Brain microvascular endothelial cell (primary cell): ENCODE measurements around the gene RIPOR3.

Source experiments
- DNase-seq: peaks from one replicate; pipeline ENCODE4 v3.0.0-alpha.2; 2020
- H3K27ac ChIP-seq: fragments of 250-450 bp; sonication (Bioruptor Pico); 2 replicates; pipeline ENCODE4 v1.5.1; 2020; ENCODE audit warnings: mild to moderate bottlenecking, moderate library complexity
- H3K27me3 ChIP-seq: fragments of 250-450 bp; sonication (Bioruptor Pico); replicated peaks from 2 replicates; pipeline ENCODE4 v1.5.1; 2020; ENCODE audit warnings: mild to moderate bottlenecking
- H3K36me3 ChIP-seq: fragments of 250-450 bp; sonication (Bioruptor Pico); replicated peaks from 2 replicates; pipeline ENCODE4 v1.5.1; 2020; ENCODE audit warnings: mild to moderate bottlenecking
- H3K4me3 ChIP-seq: 2 replicates; pipeline ENCODE4 v1.5.1; 2011; ENCODE audit warnings: low read depth, mild to moderate bottlenecking, control low read depth, low read length, moderate library complexity
- CTCF ChIP-seq: IDR thresholded peaks from 2 replicates; pipeline ENCODE4 v1.5.1; 2011; ENCODE audit warnings: low read depth, mild to moderate bottlenecking, moderate library complexity, low read length, control low read depth, inconsistent platforms; ENCODE audit errors: missing control alignments
- in situ Hi-C: cut with HindIII; loops from 2 replicates; pipeline ENCODE4 v1.10.0; 2017; ENCODE audit warnings: low sequenced_read_pairs, low pct_ligation_motif_present

Gene RIPOR3

DNA sequence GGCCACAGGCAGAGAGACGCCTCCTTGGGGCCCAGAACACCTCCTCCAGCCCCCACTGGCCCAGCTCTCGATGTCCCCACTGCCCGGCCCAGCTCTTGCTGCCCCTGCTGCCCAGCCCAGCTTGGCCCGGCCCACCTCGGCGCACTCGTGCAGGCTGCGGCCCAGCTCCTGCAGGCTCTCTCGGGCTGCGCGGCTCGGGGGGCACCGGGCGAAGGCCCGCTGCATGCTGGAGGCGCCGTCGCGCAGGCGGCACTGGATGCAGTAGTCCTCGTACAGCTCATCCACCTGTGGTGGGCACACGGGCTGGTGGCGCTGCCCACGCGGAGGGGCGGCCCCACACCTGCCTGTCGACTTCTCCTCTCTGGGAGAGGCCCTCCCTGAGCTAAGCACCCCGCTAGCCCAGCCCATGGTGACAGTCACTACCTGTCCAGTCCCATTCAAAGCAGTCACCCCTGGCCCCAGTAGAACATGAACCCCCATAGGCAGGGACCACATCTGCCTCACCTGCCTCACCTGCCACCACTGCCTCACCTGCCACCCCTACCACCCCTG is 81.8 kb downstream of the RIPOR3 start:
- H3K27ac ChIP-seq: no peak overlapping the region
- no peak for DNase-seq
- in situ Hi-C loops: no loop called here
- H3K4me3 ChIP-seq: no peak overlapping the region
- TF ChIP-seq CTCF: no peak
- H3K27me3 ChIP-seq: no peaks in the 10 kb centered on the region
- H3K36me3 ChIP-seq: no peaks in the 10 kb centered on the region

DNA sequence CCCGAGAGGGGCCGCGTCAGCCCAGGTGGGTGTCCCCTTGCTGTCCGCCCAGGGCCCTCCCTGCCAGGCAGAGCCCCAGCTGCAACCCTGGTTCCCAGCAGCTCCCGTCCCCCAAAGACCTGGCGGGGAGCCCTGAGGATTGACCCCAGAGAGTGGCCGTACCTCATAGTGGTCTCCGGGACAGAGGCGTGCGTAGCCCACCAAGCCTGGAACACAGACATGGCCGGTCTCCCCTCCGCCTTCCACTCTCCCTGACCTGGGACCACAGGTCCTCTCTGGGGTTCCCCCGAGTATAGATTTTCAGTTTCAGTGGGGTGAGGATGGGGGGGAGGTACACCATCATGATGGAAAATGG is 82.6 kb downstream of the RIPOR3 start:
- in situ Hi-C loops: no loop called here
- H3K27ac ChIP-seq: no peak overlapping the region
- no peaks in the 10 kb centered on the region for H3K27me3 ChIP-seq
- TF ChIP-seq CTCF: no peak
- H3K36me3 ChIP-seq: no peaks in the 10 kb centered on the region
- H3K4me3 ChIP-seq: no peak overlapping the region
- no peak for DNase-seq

DNA sequence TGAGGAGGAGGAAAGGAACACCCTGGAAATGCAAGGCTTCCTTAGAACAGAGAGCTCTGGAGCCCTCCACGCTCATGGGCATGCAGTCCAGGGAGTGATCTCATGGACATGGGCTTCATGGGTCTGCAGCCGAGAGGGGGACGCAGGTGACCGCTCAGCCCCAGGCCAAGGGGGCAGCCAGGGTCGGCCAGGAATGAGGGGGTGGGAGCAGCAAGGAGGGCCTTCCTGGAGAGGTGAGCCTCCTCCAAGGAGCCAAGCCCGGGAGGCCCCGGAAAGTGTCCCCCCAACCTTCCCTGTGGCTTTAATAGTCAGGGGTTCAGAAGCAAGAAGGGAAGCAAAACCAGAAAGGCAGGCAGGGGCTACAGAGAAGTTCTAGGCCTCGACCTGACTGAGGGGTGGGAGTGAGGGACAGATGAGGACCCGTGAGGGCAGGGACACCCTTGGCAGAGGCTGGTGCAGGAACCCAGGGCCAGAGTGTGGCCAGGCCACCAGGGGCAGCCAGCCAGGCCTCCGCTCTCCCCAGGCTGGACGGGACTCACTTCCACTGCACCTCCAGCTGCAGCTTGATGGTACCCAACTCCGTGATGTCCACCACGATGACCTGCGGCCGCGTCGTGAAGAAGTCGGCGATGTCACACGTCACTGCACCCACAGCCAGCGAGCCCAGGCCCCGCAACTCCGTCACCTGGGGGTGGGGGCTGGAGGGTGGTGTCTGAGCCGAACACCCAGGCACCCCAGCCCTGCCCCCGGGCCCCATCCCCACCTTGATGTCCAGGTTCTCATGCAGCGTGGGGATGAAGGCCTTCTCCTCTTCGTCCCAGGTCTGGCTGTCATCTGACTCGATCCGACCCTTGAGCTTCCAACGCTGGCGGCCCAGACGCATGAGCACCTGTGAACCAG is 83.2 kb downstream of the RIPOR3 start:
- DNase-seq: no peak
- in situ Hi-C loops: no loop called here
- H3K27me3 ChIP-seq: no peaks in the 10 kb centered on the region
- H3K4me3 ChIP-seq: no peak overlapping the region
- no peak overlapping the region for H3K27ac ChIP-seq
- TF ChIP-seq CTCF: no peak
- no peaks in the 10 kb centered on the region for H3K36me3 ChIP-seq

GRCh38 chr20:50607436-50607835 is 83.9 kb downstream of the RIPOR3 start:
- no peak overlapping the region for H3K4me3 ChIP-seq
- TF ChIP-seq CTCF: no peak
- in situ Hi-C loops: no loop called here
- H3K36me3 ChIP-seq: no peaks in the 10 kb centered on the region
- no peaks in the 10 kb centered on the region for H3K27me3 ChIP-seq
- H3K27ac ChIP-seq: no peak overlapping the region
- DNase-seq: no peak

DNA sequence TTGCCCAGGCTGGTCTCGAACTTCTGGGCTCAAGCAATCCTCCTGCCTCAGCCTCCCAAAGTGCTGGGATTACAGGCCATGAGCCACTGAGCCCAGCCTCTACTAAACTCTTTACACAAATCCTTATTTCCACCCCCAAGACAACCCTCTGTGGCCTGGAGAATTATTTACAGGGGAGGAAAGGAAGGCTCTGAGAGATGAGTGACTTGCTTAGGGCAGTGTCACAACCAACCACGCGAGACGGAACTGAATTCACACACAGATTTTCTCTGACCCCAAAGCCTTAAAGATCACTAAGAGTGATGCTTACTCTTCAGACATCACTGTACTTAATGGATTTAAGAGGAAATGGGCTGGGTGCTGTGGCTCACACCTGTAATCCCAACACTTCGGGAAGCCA is 86.2 kb downstream of the RIPOR3 start:
- no peaks in the 10 kb centered on the region for H3K27me3 ChIP-seq
- in situ Hi-C loops: no loop called here

More for the DNA sequence above, 86.2 kb downstream of the RIPOR3 start:
- no peak overlapping the region for H3K4me3 ChIP-seq
- TF ChIP-seq CTCF: no peak
- H3K36me3 ChIP-seq: no peaks in the 10 kb centered on the region
- no peak overlapping the region for H3K27ac ChIP-seq
- no peak for DNase-seq
